ENCODE measurements around the gene KCNT2. TPM values are rescaled to one million over a fixed set of nuclear protein-coding genes. Genes with fewer than 3 reads are reported as not detected.

KCNT2 gene
- polyA plus RNA-seq, 1 donor from 2014 or later, result 21.4 TPM

GRCh38 chr1:196464480-196464941 is 143.7 kb downstream of the KCNT2 start:
- Histone ChIP-seq H3K36me3 (ENCODE audit: insufficient read depth, low read length) (no peaks in the 10 kb centered on the region), H3K27me3 (ENCODE audit: insufficient read depth, low read depth, low read length) (no peaks in the 10 kb centered on the region), H3K79me2 (replicated peaks; ENCODE audit: insufficient read depth, low read length) (no peaks in the 10 kb centered on the region), H3K9ac (ENCODE audit: low read length) (no peak overlapping the region), H3K4me3 (ENCODE audit: low read length) (no peak overlapping the region), H2AFZ (ENCODE audit: low read depth, low read length) (no peak overlapping the region), H3K27ac (ENCODE audit: low read length) (no peak overlapping the region), H3F3A (ENCODE audit: insufficient read depth, low read length, poor library complexity, severe bottlenecking) (no peaks in the 10 kb centered on the region), H4K20me1 (ENCODE audit: insufficient read depth) (no peaks in the 10 kb centered on the region), H3K9me2 (ENCODE audit: insufficient read depth, low read length) (no peaks in the 10 kb centered on the region), H3K9me3 (ENCODE audit: low read length) (no peaks in the 10 kb centered on the region), H3K4me2 (ENCODE audit: low read length) (no peak overlapping the region)
- no peak for TF ChIP-seq POLR2AphosphoS5 (IDR thresholded peaks at IDR 0.05)
- TF ChIP-seq TAF1 (IDR thresholded peaks at IDR 0.05; ENCODE audit: low read depth), result no peak

GRCh38 chr1:196462086-196462485 is 146.2 kb downstream of the KCNT2 start:
- H3K79me2 ChIP-seq (replicated peaks; ENCODE audit: insufficient read depth, low read length), result no peaks in the 10 kb centered on the region
- H3K9me3 ChIP-seq (ENCODE audit: low read length), result no peaks in the 10 kb centered on the region
- H3K4me2 ChIP-seq (ENCODE audit: low read length), result no peak overlapping the region
- H3K27ac ChIP-seq (ENCODE audit: low read length), result no peak overlapping the region
- no peak overlapping the region for H2AFZ ChIP-seq (ENCODE audit: low read depth, low read length)
- no peak overlapping the region for H3K9ac ChIP-seq (ENCODE audit: low read length)
- TF ChIP-seq EZH2 (IDR thresholded peaks at IDR 0.05; ENCODE audit: borderline replicate concordance, insufficient read depth, low read length, poor library complexity, severe bottlenecking) (no peak), REST (IDR thresholded peaks at IDR 0.05; ENCODE audit: borderline replicate concordance) (no peak), TAF1 (IDR thresholded peaks at IDR 0.05; ENCODE audit: low read depth) (no peak), SMC3 (conservative IDR thresholded peaks at IDR 0.05; ENCODE audit: poor library complexity) (no peak), POLR2AphosphoS5 (IDR thresholded peaks at IDR 0.05) (no peak), RAD21 (conservative IDR thresholded peaks at IDR 0.05) (no peak), CTCF (IDR thresholded peaks at IDR 0.05; ENCODE audit: poor library complexity, severe bottlenecking) (no peak), MXI1 (conservative IDR thresholded peaks at IDR 0.05; ENCODE audit: poor library complexity, severe bottlenecking) (no peak), EP300 (conservative IDR thresholded peaks at IDR 0.05; ENCODE audit: poor library complexity, severe bottlenecking) (no peak)
- no peaks in the 10 kb centered on the region for H4K20me1 ChIP-seq (ENCODE audit: insufficient read depth)
- H3F3A ChIP-seq (ENCODE audit: insufficient read depth, low read length, poor library complexity, severe bottlenecking), result no peaks in the 10 kb centered on the region
- H3K27me3 ChIP-seq (ENCODE audit: insufficient read depth, low read depth, low read length), result no peaks in the 10 kb centered on the region
- H3K9me2 ChIP-seq (ENCODE audit: insufficient read depth, low read length), result no peaks in the 10 kb centered on the region
- no peak overlapping the region for H3K4me3 ChIP-seq (ENCODE audit: low read length)
- H3K36me3 ChIP-seq (ENCODE audit: insufficient read depth, low read length), result no peaks in the 10 kb centered on the region

- Histone ChIP-seq H2AFZ (ENCODE audit: low read depth, low read length) (no peak overlapping the region), H3K4me2 (ENCODE audit: low read length) (no peak overlapping the region), H4K20me1 (ENCODE audit: insufficient read depth) (no peaks in the 10 kb centered on the region), H3K79me2 (replicated peaks; ENCODE audit: insufficient read depth, low read length) (no peaks in the 10 kb centered on the region), H3K36me3 (ENCODE audit: insufficient read depth, low read length) (no peaks in the 10 kb centered on the region), H3K9ac (ENCODE audit: low read length) (no peak overlapping the region), H3K9me3 (ENCODE audit: low read length) (no peaks in the 10 kb centered on the region), H3K27ac (ENCODE audit: low read length) (no peak overlapping the region), H3K9me2 (ENCODE audit: insufficient read depth, low read length) (no peaks in the 10 kb centered on the region), H3F3A (ENCODE audit: insufficient read depth, low read length, poor library complexity, severe bottlenecking) (no peaks in the 10 kb centered on the region), H3K27me3 (ENCODE audit: insufficient read depth, low read depth, low read length) (no peaks in the 10 kb centered on the region), H3K4me3 (ENCODE audit: low read length) (no peak overlapping the region)
- TF ChIP-seq REST (IDR thresholded peaks at IDR 0.05; ENCODE audit: borderline replicate concordance) (no peak), RAD21 (conservative IDR thresholded peaks at IDR 0.05) (no peak), CTCF (IDR thresholded peaks at IDR 0.05; ENCODE audit: poor library complexity, severe bottlenecking) (no peak), EP300 (conservative IDR thresholded peaks at IDR 0.05; ENCODE audit: poor library complexity, severe bottlenecking) (no peak), SMC3 (conservative IDR thresholded peaks at IDR 0.05; ENCODE audit: poor library complexity) (no peak), TAF1 (IDR thresholded peaks at IDR 0.05; ENCODE audit: low read depth) (no peak), EZH2 (IDR thresholded peaks at IDR 0.05; ENCODE audit: borderline replicate concordance, insufficient read depth, low read length, poor library complexity, severe bottlenecking) (no peak), MXI1 (conservative IDR thresholded peaks at IDR 0.05; ENCODE audit: poor library complexity, severe bottlenecking) (no peak), POLR2AphosphoS5 (IDR thresholded peaks at IDR 0.05) (no peak)
Observed at GRCh38 chr1:196461521-196461920, 146.7 kb downstream of the KCNT2 start.

Measured in neural cell (in vitro differentiated cells).